Gastrocnemius medialis (tissue), 4 donors: Measurements from ENCODE around the gene SYT6. TPM values are rescaled to one million over a fixed set of nuclear protein-coding genes. Genes with fewer than 3 reads are reported as not detected.

Source experiments
- ATAC-seq, 2 donors: fragments of 150-250 bp; one replicate each; pipeline ENCODE4 v1.9.1; 2016
- DNase-seq, 2 donors: peaks; one replicate each; pipeline ENCODE4 v3.0.0-alpha.2; 2019
- H3K27ac ChIP-seq, 4 donors: fragments of 200-600 bp; sonication (generic); 1 replicate in 1 of 4; 2 replicates in 3 of 4; pipeline ENCODE4 v1.5.1; 2016 to 2018; ENCODE audit warnings: mild to moderate bottlenecking in 2 of 4, moderate library complexity in 1 of 4
- H3K27me3 ChIP-seq, 3 donors: fragments of 200-600 bp; sonication (generic) in 2 of 3; 1 replicate in 1 of 3; 2 replicates in 2 of 3; pipeline versions ENCODE4 v1.5.1 to v1.6.0; 2016 to 2019; ENCODE audit warnings: mild to moderate bottlenecking in 1 of 3, moderate library complexity in 1 of 3
- H3K36me3 ChIP-seq, 2 donors: fragments of 200-600 bp; sonication (generic) in 1 of 2; one replicate each; pipeline ENCODE4 v1.5.1; 2017 to 2018
- H3K4me1 ChIP-seq, 2 donors: fragments of 200-600 bp; sonication (generic) in 1 of 2; one replicate each; pipeline ENCODE4 v1.5.1; 2016 to 2017; ENCODE audit warnings: mild to moderate bottlenecking in 2 of 2
- H3K4me3 ChIP-seq, 4 donors: fragments of 200-600 bp; sonication (generic) in 3 of 4; 1 replicate in 1 of 4; 2 replicates in 3 of 4; pipeline ENCODE4 v1.5.1; 2016 to 2019; ENCODE audit warnings: mild to moderate bottlenecking in 2 of 4
- H3K9me3 ChIP-seq, 3 donors: fragments of 200-600 bp; sonication (generic) in 2 of 3; 1 replicate in 1 of 3; 2 replicates in 2 of 3; pipeline ENCODE4 v1.5.1; 2016 to 2019
- POLR2A ChIP-seq, 2 donors: fragments of 450-650 bp; IDR thresholded peaks; one replicate each; pipeline ENCODE4 v1.6.1; 2017; ENCODE audit warnings: antibody characterized with exemption in 2 of 2, mild to moderate bottlenecking in 2 of 2, moderate library complexity in 2 of 2
- in situ Hi-C, 4 donors: fragments of 200-750 bp; cut with MboI; loops; one replicate each; pipeline versions ENCODE4 v1.15.0 to v1.8.0; 2017; ENCODE audit warnings: low sequenced_read_pairs in 4 of 4
- intact Hi-C: fragments of 100-400 bp; cut with DNase I; formaldehyde crosslinking; loops from one replicate; pipeline ENCODE4 v1.15.1; 2023; ENCODE audit warnings: low total_unique reads
- total RNA-seq, 4 donors: library from RNA; depleted of rRNA; stranded (reverse); fragments of >200 nt; gene quantifications; one replicate each; pipeline versions ENCODE4 v1.1.0 to v1.2.3, GENCODE V29; 2016
- TF ChIP-seq, protein P1 (sequence below), 5 experiments: fragments of 450-650 bp in 3 of 5; fragments of 200-600 bp in 2 of 5; sonication (generic) in 2 of 5; IDR thresholded peaks in 4 of 5; conservative IDR thresholded peaks in 1 of 5; 1 replicate in 4 of 5; 2 replicates in 1 of 5; pipeline ENCODE4 v1.5.1; 2016 to 2019; ENCODE audit warnings: antibody characterized with exemption in 5 of 5, mild to moderate bottlenecking in 3 of 5, moderate library complexity in 3 of 5

SYT6 gene
- total RNA-seq, 4 donors from 2014 or later: 0.20 TPM; not detected in 3

- H3K9me3 ChIP-seq: no peaks in the 10 kb centered on the region
- peaks cover 0 to 9% (median 0%) of the 10 kb centered on the region in 3 donors for H3K27me3 ChIP-seq
- DNase-seq (no peak), ATAC-seq (no peak)
- in situ Hi-C loops (no loop called here), intact Hi-C loops (loop anchor here (10.0 kb wide), 1 partner anchor 91 kb away; no protein-coding TSS in a partner anchor)
- H3K4me1 ChIP-seq: no peaks in the 10 kb centered on the region
- no peaks in the 10 kb centered on the region for H3K36me3 ChIP-seq
- no peak overlapping the region for H3K27ac ChIP-seq
- TF ChIP-seq POLR2A (IDR thresholded peaks at IDR 0.05): no peak
- TF ChIP-seq, protein P1, sequence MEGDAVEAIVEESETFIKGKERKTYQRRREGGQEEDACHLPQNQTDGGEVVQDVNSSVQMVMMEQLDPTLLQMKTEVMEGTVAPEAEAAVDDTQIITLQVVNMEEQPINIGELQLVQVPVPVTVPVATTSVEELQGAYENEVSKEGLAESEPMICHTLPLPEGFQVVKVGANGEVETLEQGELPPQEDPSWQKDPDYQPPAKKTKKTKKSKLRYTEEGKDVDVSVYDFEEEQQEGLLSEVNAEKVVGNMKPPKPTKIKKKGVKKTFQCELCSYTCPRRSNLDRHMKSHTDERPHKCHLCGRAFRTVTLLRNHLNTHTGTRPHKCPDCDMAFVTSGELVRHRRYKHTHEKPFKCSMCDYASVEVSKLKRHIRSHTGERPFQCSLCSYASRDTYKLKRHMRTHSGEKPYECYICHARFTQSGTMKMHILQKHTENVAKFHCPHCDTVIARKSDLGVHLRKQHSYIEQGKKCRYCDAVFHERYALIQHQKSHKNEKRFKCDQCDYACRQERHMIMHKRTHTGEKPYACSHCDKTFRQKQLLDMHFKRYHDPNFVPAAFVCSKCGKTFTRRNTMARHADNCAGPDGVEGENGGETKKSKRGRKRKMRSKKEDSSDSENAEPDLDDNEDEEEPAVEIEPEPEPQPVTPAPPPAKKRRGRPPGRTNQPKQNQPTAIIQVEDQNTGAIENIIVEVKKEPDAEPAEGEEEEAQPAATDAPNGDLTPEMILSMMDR (IDR thresholded peaks at IDR 0.05 in 4 of 5, conservative IDR thresholded peaks at IDR 0.05 in 1 of 5): no peak
- no peak overlapping the region for H3K4me3 ChIP-seq
These were observed 8.0 kb downstream of the SYT6 start for GRCh38 chr1:114145504-114146151.

GRCh38 chr1:114144016-114144415 is 9.7 kb downstream of the SYT6 start:
- Histone ChIP-seq H3K27ac (no peak overlapping the region), H3K27me3 (peaks cover 0 to 4% (median 0%) of the 10 kb centered on the region in 3 donors), H3K36me3 (no peaks in the 10 kb centered on the region), H3K4me3 (no peak overlapping the region), H3K4me1 (no peaks in the 10 kb centered on the region), H3K9me3 (no peaks in the 10 kb centered on the region)
- DNase-seq (no peak), ATAC-seq (no peak)
- TF ChIP-seq POLR2A (IDR thresholded peaks at IDR 0.05): no peak
- TF ChIP-seq, protein P1 (IDR thresholded peaks at IDR 0.05 in 4 of 5, conservative IDR thresholded peaks at IDR 0.05 in 1 of 5): no peak
- intact Hi-C loops (loop anchor here (10.0 kb wide), 1 partner anchor 89 kb away; no protein-coding TSS in a partner anchor), in situ Hi-C loops (no loop called here)

- peaks cover 0 to 4% of the 10 kb centered on the region in 2 donors for H3K4me1 ChIP-seq
- in situ Hi-C loops: no loop called here
- ATAC-seq: no peak
- H3K9me3 ChIP-seq: no peaks in the 10 kb centered on the region
- H3K27ac ChIP-seq: no peak overlapping the region
- no peak overlapping the region for H3K4me3 ChIP-seq
- H3K36me3 ChIP-seq: no peaks in the 10 kb centered on the region
- DNase-seq: no peak
- no peaks in the 10 kb centered on the region for H3K27me3 ChIP-seq
- intact Hi-C loops: no loop called here
- TF ChIP-seq, protein P1 (IDR thresholded peaks at IDR 0.05 in 4 of 5, conservative IDR thresholded peaks at IDR 0.05 in 1 of 5): no peak
These were observed 14.1 kb downstream of the SYT6 start for GRCh38 chr1:114139540-114139939.

DNA sequence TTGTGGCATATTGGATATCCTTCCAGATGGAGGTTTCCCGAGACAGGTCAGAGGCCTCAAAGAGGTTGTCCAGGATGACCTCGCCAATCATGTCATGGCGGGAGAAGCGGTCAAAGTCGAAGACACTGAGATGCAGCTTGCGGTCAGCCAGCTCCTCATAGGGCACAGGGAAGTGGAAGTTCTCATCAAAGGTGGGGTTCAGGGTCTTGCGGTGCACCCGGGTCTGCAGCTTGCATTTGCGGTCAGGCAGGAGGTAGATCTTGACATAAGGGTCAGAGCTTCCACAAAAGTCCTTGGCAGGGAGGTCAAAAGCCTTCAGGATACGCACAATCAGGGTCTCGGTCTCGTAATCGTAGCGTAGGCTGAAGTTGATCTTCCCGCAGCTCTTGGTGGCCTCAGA is 16.2 kb downstream of the SYT6 start:
- Histone ChIP-seq H3K9me3 (no peaks in the 10 kb centered on the region), H3K27me3 (no peaks in the 10 kb centered on the region), H3K4me3 (no peak overlapping the region), H3K4me1 (peaks cover 0 to 4% of the 10 kb centered on the region in 2 donors), H3K36me3 (no peaks in the 10 kb centered on the region), H3K27ac (no peak overlapping the region)
- TF ChIP-seq POLR2A (IDR thresholded peaks at IDR 0.05): no peak
- TF ChIP-seq, protein P1 (IDR thresholded peaks at IDR 0.05 in 4 of 5, conservative IDR thresholded peaks at IDR 0.05 in 1 of 5): no peak
- intact Hi-C loops: no loop called here
- DNase-seq (no peak), ATAC-seq (no peak)
- in situ Hi-C loops: no loop called here

GRCh38 chr1:114135786-114136185 is 17.9 kb downstream of the SYT6 start:
- Histone ChIP-seq H3K4me3 (no peak overlapping the region), H3K27me3 (no peaks in the 10 kb centered on the region), H3K4me1 (peaks cover 0 to 4% of the 10 kb centered on the region in 2 donors), H3K36me3 (no peaks in the 10 kb centered on the region), H3K9me3 (no peaks in the 10 kb centered on the region), H3K27ac (no peak overlapping the region)
- TF ChIP-seq, protein P1 (IDR thresholded peaks at IDR 0.05 in 4 of 5, conservative IDR thresholded peaks at IDR 0.05 in 1 of 5): no peak
- no peak for TF ChIP-seq POLR2A (IDR thresholded peaks at IDR 0.05)
- no peak for ATAC-seq
- in situ Hi-C loops (no loop called here), intact Hi-C loops (no loop called here)
- DNase-seq: no peak
